ENCODE results near the gene CACNA1C. TPM values are rescaled to one million over a fixed set of nuclear protein-coding genes. Genes with fewer than 3 reads are reported as not detected.

The CACNA1C gene
- total RNA-seq, 5 donors from 2014 or later (not counting 1 experiment from before 2014, with no cell fraction given), result 0.10 to 0.26 (median 0.16) TPM

- Mint-ChIP-seq H3K36me3 (no peaks in the 10 kb centered on the region), H3K9me3 (no peaks in the 10 kb centered on the region), H3K27ac (no peak overlapping the region), H3K27me3 (no peaks in the 10 kb centered on the region), H3K4me1 (no peaks in the 10 kb centered on the region), H3K4me3 (no peak overlapping the region)
- ChIA-PET CTCF (no interaction called here), POLR2A (no interaction called here)
- no peak for ATAC-seq (replicated peaks in 1 of 4)
- DNase-seq, result no peak
- Histone ChIP-seq H3K4me3 (ENCODE audit: control insufficient read depth in 1 of 2, extremely low read depth in 1 of 2, low read length in 1 of 2) (no peak overlapping the region), H3K4me1 (ENCODE audit: control insufficient read depth in 1 of 2, extremely low read depth in 1 of 2, insufficient read depth in 2 of 2, low read length in 2 of 2) (no peaks in the 10 kb centered on the region), H3K27me3 (replicated peaks in 1 of 2; ENCODE audit: control insufficient read depth in 2 of 2, extremely low read depth in 1 of 2, insufficient read depth in 2 of 2, low read length in 1 of 2) (peaks cover 0 to 19% of the 10 kb centered on the region in 2 experiments), H3K27ac (ENCODE audit: low read length) (no peak overlapping the region), H3K36me3 (ENCODE audit: control insufficient read depth in 2 of 2, extremely low read depth in 1 of 2, insufficient read depth in 1 of 2, low read length in 1 of 2) (no peaks in the 10 kb centered on the region), H3K9me3 (no peaks in the 10 kb centered on the region)
- WGBS (ENCODE audit: insufficient coverage), result 77% methylated on average over 19 of the region's 31 CpGs
These were observed 62.5 kb downstream of the CACNA1C start for GRCh38 chr12:2115101-2115845.

GRCh38 chr12:2117541-2117940 is 64.8 kb downstream of the CACNA1C start:
- H3K9me3 ChIP-seq, result no peaks in the 10 kb centered on the region
- Mint-ChIP-seq H3K4me1 (no peaks in the 10 kb centered on the region), H3K27ac (no peak overlapping the region), H3K9me3 (no peaks in the 10 kb centered on the region), H3K4me3 (no peak overlapping the region), H3K36me3 (no peaks in the 10 kb centered on the region), H3K27me3 (peaks cover 0 to 3% of the 10 kb centered on the region in 2 donors)
- POLR2A ChIA-PET, result no interaction called here
- 90% methylated on average over 4 of the region's 7 CpGs for WGBS (ENCODE audit: insufficient coverage)
- no peak overlapping the region for H3K4me3 ChIP-seq (ENCODE audit: control insufficient read depth in 1 of 2, extremely low read depth in 1 of 2, low read length in 1 of 2)
- no peak overlapping the region for H3K27ac ChIP-seq (ENCODE audit: low read length)
- ATAC-seq (replicated peaks in 1 of 4) (no peak), DNase-seq (no peak)
- no peaks in the 10 kb centered on the region for H3K36me3 ChIP-seq (ENCODE audit: control insufficient read depth in 2 of 2, extremely low read depth in 1 of 2, insufficient read depth in 1 of 2, low read length in 1 of 2)
- peaks cover 0 to 16% of the 10 kb centered on the region in 2 experiments for H3K27me3 ChIP-seq (replicated peaks in 1 of 2; ENCODE audit: control insufficient read depth in 2 of 2, extremely low read depth in 1 of 2, insufficient read depth in 2 of 2, low read length in 1 of 2)
- CTCF ChIA-PET, result no interaction called here
- no peaks in the 10 kb centered on the region for H3K4me1 ChIP-seq (ENCODE audit: control insufficient read depth in 1 of 2, extremely low read depth in 1 of 2, insufficient read depth in 2 of 2, low read length in 2 of 2)

- H3K36me3 ChIP-seq (ENCODE audit: control insufficient read depth in 2 of 2, extremely low read depth in 1 of 2, insufficient read depth in 1 of 2, low read length in 1 of 2), result no peaks in the 10 kb centered on the region
- CTCF ChIA-PET, result no interaction called here
- 86% methylated on average over 4 of the region's 5 CpGs for WGBS (ENCODE audit: insufficient coverage)
- ATAC-seq (replicated peaks in 1 of 4) (no peak), DNase-seq (no peak)
- H3K27ac ChIP-seq (ENCODE audit: low read length), result no peak overlapping the region
- H3K4me3 Mint-ChIP-seq, result no peak overlapping the region
- peaks cover 0 to 3% of the 10 kb centered on the region in 2 donors for H3K27me3 Mint-ChIP-seq
- H3K4me1 Mint-ChIP-seq, result no peaks in the 10 kb centered on the region
- no peaks in the 10 kb centered on the region for H3K9me3 Mint-ChIP-seq
- H3K36me3 Mint-ChIP-seq, result no peaks in the 10 kb centered on the region
- no peak overlapping the region for H3K27ac Mint-ChIP-seq
- POLR2A ChIA-PET, result no interaction called here
- H3K4me3 ChIP-seq (ENCODE audit: control insufficient read depth in 1 of 2, extremely low read depth in 1 of 2, low read length in 1 of 2), result no peak overlapping the region
- H3K4me1 ChIP-seq (ENCODE audit: control insufficient read depth in 1 of 2, extremely low read depth in 1 of 2, insufficient read depth in 2 of 2, low read length in 2 of 2), result no peaks in the 10 kb centered on the region
- no peaks in the 10 kb centered on the region for H3K9me3 ChIP-seq
- H3K27me3 ChIP-seq (replicated peaks in 1 of 2; ENCODE audit: control insufficient read depth in 2 of 2, extremely low read depth in 1 of 2, insufficient read depth in 2 of 2, low read length in 1 of 2), result peaks cover 0 to 14% of the 10 kb centered on the region in 2 experiments
These were observed 65.3 kb downstream of the CACNA1C start for GRCh38 chr12:2118061-2118460.

- POLR2A ChIA-PET, result no interaction called here
- Mint-ChIP-seq H3K4me3 (no peak overlapping the region), H3K9me3 (no peaks in the 10 kb centered on the region), H3K36me3 (no peaks in the 10 kb centered on the region), H3K27me3 (peaks cover 0 to 3% of the 10 kb centered on the region in 2 donors), H3K27ac (no peak overlapping the region), H3K4me1 (no peaks in the 10 kb centered on the region)
- WGBS (ENCODE audit: insufficient coverage), result 76% methylated on average over 9 of the region's 12 CpGs
- no peaks in the 10 kb centered on the region for H3K4me1 ChIP-seq (ENCODE audit: control insufficient read depth in 1 of 2, extremely low read depth in 1 of 2, insufficient read depth in 2 of 2, low read length in 2 of 2)
- ATAC-seq (replicated peaks in 1 of 4), result no peak
- H3K27me3 ChIP-seq (replicated peaks in 1 of 2; ENCODE audit: control insufficient read depth in 2 of 2, extremely low read depth in 1 of 2, insufficient read depth in 2 of 2, low read length in 1 of 2), result peaks cover 0 to 13% of the 10 kb centered on the region in 2 experiments
- no peak overlapping the region for H3K27ac ChIP-seq (ENCODE audit: low read length)
- H3K9me3 ChIP-seq, result no peaks in the 10 kb centered on the region
- CTCF ChIA-PET, result no interaction called here
- no peak overlapping the region for H3K4me3 ChIP-seq (ENCODE audit: control insufficient read depth in 1 of 2, extremely low read depth in 1 of 2, low read length in 1 of 2)
- no peak for DNase-seq
- H3K36me3 ChIP-seq (ENCODE audit: control insufficient read depth in 2 of 2, extremely low read depth in 1 of 2, insufficient read depth in 1 of 2, low read length in 1 of 2), result no peaks in the 10 kb centered on the region
These were observed 65.9 kb downstream of the CACNA1C start for GRCh38 chr12:2118481-2119255.

GRCh38 chr12:2119266-2119665 is 66.5 kb downstream of the CACNA1C start:
- Mint-ChIP-seq H3K9me3 (no peaks in the 10 kb centered on the region), H3K27ac (no peak overlapping the region), H3K27me3 (peaks cover 0 to 3% of the 10 kb centered on the region in 2 donors), H3K4me1 (peaks cover 0 to 2% (median 0%) of the 10 kb centered on the region in 3 donors), H3K36me3 (no peaks in the 10 kb centered on the region), H3K4me3 (no peak overlapping the region)
- no peak for DNase-seq
- 59% methylated on average over 2 of the region's 7 CpGs for WGBS (ENCODE audit: insufficient coverage)
- peaks cover 0 to 13% of the 10 kb centered on the region in 2 experiments for H3K27me3 ChIP-seq (replicated peaks in 1 of 2; ENCODE audit: control insufficient read depth in 2 of 2, extremely low read depth in 1 of 2, insufficient read depth in 2 of 2, low read length in 1 of 2)
- ChIA-PET POLR2A (no interaction called here), CTCF (no interaction called here)
- H3K4me3 ChIP-seq (ENCODE audit: control insufficient read depth in 1 of 2, extremely low read depth in 1 of 2, low read length in 1 of 2), result no peak overlapping the region
- no peak overlapping the region for H3K27ac ChIP-seq (ENCODE audit: low read length)
- peak in 1 of 4 experiments; percentile 12 for ATAC-seq (replicated peaks in 1 of 4)
- H3K4me1 ChIP-seq (ENCODE audit: control insufficient read depth in 1 of 2, extremely low read depth in 1 of 2, insufficient read depth in 2 of 2, low read length in 2 of 2), result no peaks in the 10 kb centered on the region
- no peaks in the 10 kb centered on the region for H3K36me3 ChIP-seq (ENCODE audit: control insufficient read depth in 2 of 2, extremely low read depth in 1 of 2, insufficient read depth in 1 of 2, low read length in 1 of 2)
- no peaks in the 10 kb centered on the region for H3K9me3 ChIP-seq

- Histone ChIP-seq H3K9me3 (no peaks in the 10 kb centered on the region), H3K4me1 (ENCODE audit: control insufficient read depth in 1 of 2, extremely low read depth in 1 of 2, insufficient read depth in 2 of 2, low read length in 2 of 2) (no peaks in the 10 kb centered on the region), H3K27ac (ENCODE audit: low read length) (no peak overlapping the region), H3K36me3 (ENCODE audit: control insufficient read depth in 2 of 2, extremely low read depth in 1 of 2, insufficient read depth in 1 of 2, low read length in 1 of 2) (no peaks in the 10 kb centered on the region), H3K4me3 (ENCODE audit: control insufficient read depth in 1 of 2, extremely low read depth in 1 of 2, low read length in 1 of 2) (no peak overlapping the region), H3K27me3 (replicated peaks in 1 of 2; ENCODE audit: control insufficient read depth in 2 of 2, extremely low read depth in 1 of 2, insufficient read depth in 2 of 2, low read length in 1 of 2) (peaks cover 0 to 13% of the 10 kb centered on the region in 2 experiments)
- H3K27ac Mint-ChIP-seq, result no peak overlapping the region
- no peak for DNase-seq
- no peaks in the 10 kb centered on the region for H3K36me3 Mint-ChIP-seq
- no peak for ATAC-seq (replicated peaks in 1 of 4)
- ChIA-PET POLR2A (interaction anchor here in 1 of 2 donors (0.5 kb wide), 1 partner anchor 65 kb away, joined by 3 read pairs; no protein-coding TSS in a partner anchor), CTCF (no interaction called here)
- H3K27me3 Mint-ChIP-seq, result peaks cover 0 to 3% of the 10 kb centered on the region in 2 donors
- H3K4me3 Mint-ChIP-seq, result no peak overlapping the region
- 86% methylated on average over 13 of the region's 20 CpGs for WGBS (ENCODE audit: insufficient coverage)
- no peaks in the 10 kb centered on the region for H3K9me3 Mint-ChIP-seq
- H3K4me1 Mint-ChIP-seq, result peaks cover 0 to 5% (median 0%) of the 10 kb centered on the region in 3 donors
These were observed 68.4 kb downstream of the CACNA1C start for GRCh38 chr12:2120982-2121758.

All from T-cell (primary cell).